Endothelial cell of umbilical vein (primary cell): ENCODE results near the gene ZNF202. TPM values are rescaled to one million over a fixed set of nuclear protein-coding genes. Genes with fewer than 3 reads are reported as not detected.

Source experiments
- BruUV-seq: library from RNA; stranded (reverse); fragments of 400-500 nt; replicated peaks from 2 replicates; lab custom pipeline; 2021; lab: Mats Ljungman, UMichigan
- CTCF ChIA-PET: fragments of 300-600, 350-600 bp; sonication (Branson Sonifier 250); formaldehyde crosslinking; loops from one replicate; lab custom pipeline; 2021; ENCODE audit warnings: antibody characterized with exemption, inconsistent platforms; lab: Charles Lee
- POLR2A ChIA-PET: fragments of 300-600, 350-600 bp; sonication (Branson Sonifier 250); formaldehyde crosslinking; loops from one replicate; lab custom pipeline; 2021; ENCODE audit warnings: antibody characterized with exemption, inconsistent platforms; lab: Charles Lee
- DNase-seq: peaks from one replicate; pipeline ENCODE4 v3.0.0-alpha.2; 2011; ENCODE audit warnings: low read depth, low spot score
- FAIRE-seq: peaks from 2 replicates; lab custom pipeline; 2011; peaks lifted over from hg19 to GRCh38; lab: Jason Lieb, UNC
- H2AFZ ChIP-seq: 2 replicates; pipeline ENCODE4 v1.6.0; 2012; ENCODE audit warnings: low read depth, low read length, control low read depth, inconsistent platforms
- H3K27ac ChIP-seq: 2 replicates; pipeline ENCODE4 v1.5.1; 2011; ENCODE audit warnings: low read depth, mild to moderate bottlenecking, control low read depth, low read length, moderate library complexity; ENCODE audit not compliant: insufficient read depth
- H3K27me3 ChIP-seq, 2 experiments: 2 replicates each; pipeline versions ENCODE4 v1.6.0 to v1.6.1; 2011; ENCODE audit warnings: low read length in 2 of 2, mixed read lengths in 1 of 2; ENCODE audit not compliant: control insufficient read depth in 2 of 2, insufficient read depth in 2 of 2
- H3K36me3 ChIP-seq, 2 experiments: 2 replicates in 1 of 2; 3 replicates in 1 of 2; pipeline ENCODE4 v1.5.1; 2011; ENCODE audit warnings: low read length in 2 of 2, mild to moderate bottlenecking in 1 of 2, moderate library complexity in 1 of 2; ENCODE audit not compliant: control insufficient read depth in 2 of 2, insufficient read depth in 2 of 2; ENCODE audit errors: extremely low read depth in 1 of 2
- H3K4me1 ChIP-seq: 3 replicates; pipeline ENCODE4 v1.5.1; 2011; ENCODE audit warnings: mild to moderate bottlenecking, low read length; ENCODE audit not compliant: control insufficient read depth, insufficient read depth; ENCODE audit errors: extremely low read depth
- H3K4me2 ChIP-seq: 2 replicates; pipeline ENCODE4 v1.6.1; 2011; ENCODE audit warnings: low read length, control low read depth, mixed read lengths; ENCODE audit not compliant: insufficient read depth
- H3K4me3 ChIP-seq, 3 experiments: fragments of 200-600 bp in 1 of 3; sonication (generic), shearing (Covaris generic) in 1 of 3; replicated peaks in 1 of 3; 2 replicates each; pipeline ENCODE4 v1.5.1; 2011 to 2016; ENCODE audit warnings: control low read depth in 3 of 3, low read length in 3 of 3, mild to moderate bottlenecking in 2 of 3, inconsistent platforms in 1 of 3, low read depth in 1 of 3, moderate library complexity in 1 of 3; ENCODE audit not compliant: insufficient read depth in 1 of 3
- H3K79me2 ChIP-seq: 2 replicates; pipeline ENCODE4 v1.6.0; 2012; ENCODE audit warnings: low read length, inconsistent platforms; ENCODE audit not compliant: control insufficient read depth, insufficient read depth
- H3K9ac ChIP-seq: replicated peaks from 2 replicates; pipeline ENCODE3; 2011; ENCODE audit warnings: low read length, control low read depth; ENCODE audit not compliant: insufficient read depth; ENCODE audit errors: extremely low read depth
- H3K9me1 ChIP-seq: replicated peaks from 3 replicates; pipeline ENCODE4 v1.6.0; 2011; ENCODE audit warnings: mild to moderate bottlenecking, low read length; ENCODE audit not compliant: control insufficient read depth, insufficient read depth; ENCODE audit errors: extremely low read depth
- H3K9me3 ChIP-seq: replicated peaks from 2 replicates; pipeline ENCODE4 v1.5.1; 2012; ENCODE audit warnings: low read length, inconsistent platforms; ENCODE audit not compliant: control insufficient read depth, insufficient read depth
- H4K20me1 ChIP-seq: replicated peaks from 2 replicates; pipeline ENCODE3; 2011; ENCODE audit warnings: mild to moderate bottlenecking, low read length; ENCODE audit not compliant: control insufficient read depth, insufficient read depth; ENCODE audit errors: extremely low read depth
- CTCF ChIP-seq, 2 donors: IDR thresholded peaks; 1 replicate in 1 of 2; 2 replicates in 1 of 2; pipeline ENCODE4 v1.5.1; 2011; ENCODE audit warnings: low read length in 2 of 2, mild to moderate bottlenecking in 2 of 2, moderate library complexity in 2 of 2, control low read depth in 1 of 2, inconsistent platforms in 1 of 2, low read depth in 1 of 2; ENCODE audit not compliant: insufficient read depth in 1 of 2; ENCODE audit errors: extremely low read depth in 1 of 2
- EZH2 ChIP-seq: IDR thresholded peaks from 2 replicates; pipeline ENCODE4 v1.6.1; 2012; ENCODE audit warnings: borderline replicate concordance, low read depth, mild to moderate bottlenecking, moderate library complexity, low read length, inconsistent platforms; ENCODE audit not compliant: severe bottlenecking
- FOS ChIP-seq: IDR thresholded peaks from 2 replicates; pipeline ENCODE4 v1.6.1; 2011; ENCODE audit warnings: mild to moderate bottlenecking, low read length, moderate library complexity, borderline replicate concordance; ENCODE audit not compliant: insufficient read depth
- GATA2 ChIP-seq: IDR thresholded peaks from 2 replicates; pipeline ENCODE4 v1.7.0; 2011; ENCODE audit warnings: low read depth, mild to moderate bottlenecking, moderate library complexity, mixed read lengths, low read length; ENCODE audit not compliant: insufficient read length, insufficient read depth
- JUN ChIP-seq: IDR thresholded peaks from 2 replicates; pipeline ENCODE4 v1.6.1; 2011; ENCODE audit warnings: borderline replicate concordance, low read depth; ENCODE audit not compliant: insufficient read length, insufficient read depth
- MYC ChIP-seq: IDR thresholded peaks from one replicate; pipeline ENCODE4 v1.6.1; 2011; ENCODE audit warnings: mild to moderate bottlenecking, low read depth, low read length
- POLR2A ChIP-seq: IDR thresholded peaks from 2 replicates; pipeline ENCODE4 v1.6.1; 2012; ENCODE audit warnings: low read depth, mild to moderate bottlenecking, control low read depth, low read length
- POLR2AphosphoS5 ChIP-seq: IDR thresholded peaks from 2 replicates; pipeline ENCODE4 v1.6.1; 2012; ENCODE audit warnings: low read depth, mild to moderate bottlenecking, control low read depth, low read length, moderate library complexity; ENCODE audit not compliant: insufficient read depth
- dilution Hi-C: fragments of 300-500 bp; cut with MboI; formaldehyde crosslinking; loops from one replicate; pipeline ENCODE4 v1.15.0; 2019; ENCODE audit warnings: low sequenced_read_pairs; ENCODE audit not compliant: extremely low pct_ligation_motif_present
- intact Hi-C: fragments of 100-400 bp; cut with micrococcal nuclease; formaldehyde crosslinking; loops from one replicate; pipeline ENCODE4 v1.10.0; 2022
- polyA plus RNA-seq, 4 experiments: library from polyadenylated mRNA; depleted of rRNA in 3 of 4; stranded (reverse) in 3 of 4; unstranded in 1 of 4; fragments of >200 nt; gene quantifications; 2 replicates each; pipeline versions ENCODE4 v1.2.1 to v1.2.3, GENCODE V29; 2011 to 2012; ENCODE audit warnings: missing spikeins in 1 of 4
- small RNA-seq: library from RNA; depleted of rRNA; stranded (forward); fragments of <200 nt; gene quantifications from one replicate; pipeline ENCODE3, GENCODE V24; 2012; ENCODE audit warnings: low replicate concordance, low read depth; ENCODE audit not compliant: insufficient read depth, insufficient read length
- total RNA-seq: library from RNA; stranded (reverse); gene quantifications from 2 replicates; pipeline ENCODE4 v1.2.3, GENCODE V29; 2021
- TF ChIP-seq, protein P1 (sequence below): IDR thresholded peaks from 2 replicates; pipeline ENCODE4 v1.6.1; 2011; ENCODE audit not compliant: insufficient read depth, insufficient read length

The ZNF202 gene
- total and polyA plus RNA-seq, 2 donors (not counting 3 experiments of a cell fraction or from before 2014, with no cell fraction given), result 6.5 to 12.3 TPM

- DNase-seq (no peak), FAIRE-seq (no peak)
- intact Hi-C loops (no loop called here), dilution Hi-C loops (no loop called here)
- Histone ChIP-seq H3K9ac (no peak overlapping the region), H3K9me3 (no peaks in the 10 kb centered on the region), H3K27ac (no peak overlapping the region), H3K27me3 (no peaks in the 10 kb centered on the region), H2AFZ (no peak overlapping the region), H3K4me3 (no peak overlapping the region), H3K79me2 (no peaks in the 10 kb centered on the region), H4K20me1 (no peaks in the 10 kb centered on the region), H3K4me2 (no peak overlapping the region), H3K4me1 (no peaks in the 10 kb centered on the region), H3K9me1 (no peaks in the 10 kb centered on the region), H3K36me3 (no peaks in the 10 kb centered on the region)
- TF ChIP-seq, protein P1, sequence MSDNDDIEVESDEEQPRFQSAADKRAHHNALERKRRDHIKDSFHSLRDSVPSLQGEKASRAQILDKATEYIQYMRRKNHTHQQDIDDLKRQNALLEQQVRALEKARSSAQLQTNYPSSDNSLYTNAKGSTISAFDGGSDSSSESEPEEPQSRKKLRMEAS, result no peak
- TF ChIP-seq GATA2 (no peak), JUN (no peak), POLR2A (no peak), EZH2 (no peak), CTCF (IDR thresholded peaks at IDR 0.05; ENCODE audit: extremely low read depth in 1 of 2, insufficient read depth in 1 of 2, low read depth in 1 of 2, low read length in 2 of 2) (no peak), FOS (no peak), MYC (no peak), POLR2AphosphoS5 (no peak)
- ChIA-PET POLR2A (no interaction called here), CTCF (no interaction called here)
- no TSS peak for BruUV-seq
Observed at GRCh38 chr11:123674297-123674696, 67.2 kb downstream of the ZNF202 start.

Small RNA genes lying within 50 kb of the gene (small RNA-seq; reads per million reads assigned to genes)
- gene RNU1-21P, result not detected

Other genes with a start within 250 kb of the ZNF202 start
- 1.4 and 1.5 TPM in 2 replicates for gene SCN3B, start 87.0 kb downstream of the ZNF202 start, total RNA-seq
- gene SCN3B, start 87.0 kb downstream of the ZNF202 start, polyA plus RNA-seq, result 0.72 and 0.91 TPM in 2 replicates
- gene OR6X1, start 12.9 kb upstream of the ZNF202 start, total RNA-seq, result not detected in 2 replicates
- gene OR6X1, start 12.9 kb upstream of the ZNF202 start, polyA plus RNA-seq, result not detected in 2 replicates
- gene OR6M1, start 64.7 kb upstream of the ZNF202 start, total RNA-seq, result not detected in 2 replicates
- not detected in 2 replicates for gene OR6M1, start 64.7 kb upstream of the ZNF202 start, polyA plus RNA-seq
- gene TMEM225, start 144.0 kb upstream of the ZNF202 start, total RNA-seq, result not detected in 2 replicates
- not detected in 2 replicates for gene TMEM225, start 144.0 kb upstream of the ZNF202 start, polyA plus RNA-seq
- gene OR8D4, start 160.5 kb upstream of the ZNF202 start, total RNA-seq, result not detected in 2 replicates
- gene OR8D4, start 160.5 kb upstream of the ZNF202 start, polyA plus RNA-seq, result not detected in 2 replicates
- not detected in 2 replicates for gene OR4D5, start 198.0 kb upstream of the ZNF202 start, total RNA-seq
- gene OR4D5, start 198.0 kb upstream of the ZNF202 start, polyA plus RNA-seq, result not detected in 2 replicates
- not detected in 2 replicates for gene OR6T1, start 202.2 kb upstream of the ZNF202 start, total RNA-seq
- not detected in 2 replicates for gene OR6T1, start 202.2 kb upstream of the ZNF202 start, polyA plus RNA-seq
- gene OR10S1, start 236.1 kb upstream of the ZNF202 start, total RNA-seq, result not detected in 2 replicates
- not detected in 2 replicates for gene OR10S1, start 236.1 kb upstream of the ZNF202 start, polyA plus RNA-seq